HG03457 (cell line): ENCODE results near the gene LYRM2.

Experiments used
- ATAC-seq: cut with Tn5 transposase; IDR thresholded peaks from one replicate; pipeline ENCODE4 v1.9.1; 2021; ENCODE audit warnings: moderate number of reproducible peaks; ENCODE audit not compliant: unreplicated experiment

Gene LYRM2, protein sequence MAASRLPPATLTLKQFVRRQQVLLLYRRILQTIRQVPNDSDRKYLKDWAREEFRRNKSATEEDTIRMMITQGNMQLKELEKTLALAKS

DNA sequence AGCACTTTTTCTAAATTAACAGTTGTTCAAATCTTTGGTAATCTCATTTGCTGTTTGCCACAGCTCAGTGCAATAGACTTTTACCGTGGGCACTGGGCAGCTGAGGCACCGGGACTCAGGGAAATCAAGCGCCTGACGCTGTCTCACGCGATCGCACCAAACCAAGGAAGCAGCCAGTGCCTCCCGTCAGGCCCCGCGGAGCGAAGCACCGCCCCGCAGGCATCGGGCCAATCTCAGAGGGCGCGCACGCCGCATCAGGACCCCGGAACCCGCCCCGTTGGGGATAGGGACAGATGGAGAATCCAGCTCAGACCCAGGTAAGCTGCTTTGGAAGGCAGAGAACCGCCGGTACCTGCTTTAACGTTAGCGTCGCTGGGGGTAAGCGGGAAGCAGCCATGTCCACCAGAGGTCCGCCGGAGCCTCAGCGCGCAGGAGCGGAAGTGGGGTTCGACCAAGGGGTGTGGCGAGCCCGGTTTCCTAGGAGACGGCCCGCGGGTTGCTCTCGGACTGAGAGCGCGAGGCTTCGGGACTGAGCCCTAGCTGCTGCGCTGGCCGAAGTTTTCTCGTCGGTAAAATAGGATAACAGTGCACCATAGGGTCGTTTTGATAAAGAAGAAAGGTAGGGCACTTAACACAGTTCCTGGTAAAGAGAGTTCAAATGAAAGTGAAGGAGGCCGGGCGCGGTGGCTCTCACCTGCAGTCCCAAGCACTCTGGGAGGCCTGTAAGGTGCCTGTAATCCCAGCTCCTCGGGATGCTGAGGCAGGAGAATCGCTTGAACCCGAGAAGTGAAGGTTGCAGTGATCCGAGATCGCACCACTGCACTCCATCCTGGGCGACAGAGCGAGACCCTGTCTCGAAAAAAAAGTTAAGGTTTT, at the start of gene LYRM2:
Gene LYRM2 (minus strand): TSS at position 428 of the 876 bp plus-strand sequence. CDS start 31 bp downstream, at position 397.
- ATAC-seq, result peak; percentile 97

DNA sequence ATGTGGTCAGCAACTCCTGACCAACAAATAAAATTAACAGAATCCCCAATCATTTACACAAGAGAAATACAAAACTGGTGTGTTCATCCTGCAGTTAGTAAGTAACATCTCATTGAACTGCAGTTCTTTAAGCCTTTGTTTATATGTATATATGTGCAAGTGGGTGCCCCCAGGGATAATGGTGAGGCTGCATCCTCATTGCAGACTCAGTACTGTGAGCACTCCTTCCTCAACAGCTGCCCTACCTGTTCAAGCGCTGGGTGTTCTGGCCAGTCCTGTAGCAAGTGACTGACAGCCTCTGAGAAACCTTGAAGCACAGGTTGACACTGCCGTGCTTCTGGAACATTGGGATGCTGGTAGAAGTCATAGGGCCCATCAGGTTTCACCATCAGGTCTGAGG, 49.8 kb upstream of the LYRM2 start:
- no peak for ATAC-seq

DNA sequence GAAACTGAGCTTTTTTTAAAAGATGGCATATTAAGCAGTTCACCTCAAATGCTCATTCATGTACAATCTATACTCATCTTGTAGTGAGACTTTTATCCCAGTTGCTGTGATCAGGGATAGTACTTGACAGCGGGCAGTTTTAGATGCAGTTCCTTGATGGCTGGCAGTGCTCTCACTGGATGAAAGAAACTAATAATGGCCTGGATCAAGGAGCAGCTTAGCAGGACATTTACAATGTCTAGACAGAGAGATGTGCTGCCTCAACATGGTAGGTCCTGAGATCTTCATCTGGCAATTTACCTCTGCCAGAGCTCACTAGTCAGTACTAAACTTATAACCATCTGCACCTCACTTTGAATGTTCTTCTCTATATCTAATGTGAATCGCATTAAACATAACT, 46.8 kb upstream of the LYRM2 start:
- no peak for ATAC-seq

DNA sequence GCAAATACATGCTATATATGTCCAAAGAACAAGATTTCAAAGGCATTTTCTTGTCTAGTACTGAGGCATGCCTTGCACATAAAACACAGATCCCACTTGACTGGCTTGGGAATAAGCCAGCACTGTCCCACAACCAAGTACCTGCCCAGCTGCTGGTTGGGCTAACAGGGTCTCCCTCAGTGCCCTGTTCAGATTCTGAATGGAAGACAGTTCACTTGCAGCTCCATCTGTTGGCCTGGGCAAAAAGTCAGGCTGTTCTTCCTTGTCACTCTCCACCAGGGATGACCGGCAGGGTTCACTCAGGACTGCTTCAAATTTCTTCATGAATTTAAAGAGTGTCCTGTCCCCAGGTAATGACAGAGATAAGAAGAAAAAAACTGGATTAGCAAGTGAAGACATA, 44.4 kb upstream of the LYRM2 start:
- no peak for ATAC-seq

DNA sequence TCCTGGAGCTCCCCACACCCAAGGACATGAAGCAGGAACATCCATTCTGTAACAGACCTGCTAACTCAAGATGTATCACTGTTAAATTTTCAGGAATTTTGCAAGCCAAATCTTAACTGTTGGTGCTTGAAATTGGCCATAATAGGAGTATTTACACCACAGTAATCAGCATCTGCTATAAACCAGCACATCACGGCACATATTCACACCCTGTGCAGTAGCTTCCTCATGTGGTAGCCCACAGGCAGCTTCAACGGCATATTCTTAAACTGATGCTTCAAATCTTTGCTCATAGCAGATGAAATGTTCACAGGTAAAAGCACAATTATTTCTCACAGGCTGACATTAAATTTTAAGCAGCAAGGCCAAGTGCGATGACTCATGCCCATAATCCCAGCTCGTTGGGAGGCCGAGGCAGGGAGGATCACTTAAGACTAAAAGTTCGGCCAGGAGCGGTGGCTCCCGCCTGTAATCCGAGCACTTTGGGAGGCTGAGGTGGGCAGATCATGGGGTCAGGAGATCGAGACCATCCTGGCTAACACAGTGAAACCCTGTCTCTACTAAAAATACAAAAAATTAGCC, 43.5 kb upstream of the LYRM2 start:
- ATAC-seq, result no peak

DNA sequence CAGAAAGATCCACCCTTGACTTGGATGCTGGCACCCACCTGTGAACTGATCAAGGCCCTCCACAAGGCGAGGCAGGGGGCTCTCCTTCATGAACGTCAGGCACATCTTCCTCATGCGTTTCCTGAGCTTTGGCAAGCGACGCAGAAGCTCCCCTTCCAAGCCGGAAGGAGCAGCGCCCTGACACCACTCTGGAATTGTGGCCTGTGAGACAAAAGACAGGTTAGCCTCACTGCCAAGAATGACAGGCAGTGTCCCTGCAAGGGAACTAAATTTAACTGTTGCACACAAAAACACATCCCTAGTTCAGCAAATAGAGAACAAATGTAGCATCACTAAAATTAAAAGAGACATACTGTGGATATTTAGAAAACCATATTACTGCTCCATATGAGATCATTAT, 42.0 kb upstream of the LYRM2 start:
- no peak for ATAC-seq

DNA sequence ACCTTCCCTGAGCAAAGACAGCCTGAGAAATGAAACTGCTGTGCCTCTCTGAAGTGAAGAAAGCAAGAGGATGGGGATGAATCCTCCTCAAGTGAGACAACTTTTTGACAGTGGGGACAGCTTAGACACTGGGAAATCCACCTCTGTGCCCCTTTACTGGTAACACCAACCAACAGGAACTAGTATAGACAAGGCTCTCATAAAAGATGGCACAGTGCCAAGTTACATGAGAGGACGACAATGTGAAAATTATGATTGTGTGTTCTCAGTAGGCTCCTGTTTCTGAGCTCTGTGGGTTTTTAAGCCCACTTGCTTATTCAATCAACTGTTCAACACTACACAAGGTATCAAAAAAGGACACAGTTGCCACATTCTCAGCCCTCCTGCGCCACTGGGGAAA, 41.6 kb upstream of the LYRM2 start:
- ATAC-seq, result no peak

DNA sequence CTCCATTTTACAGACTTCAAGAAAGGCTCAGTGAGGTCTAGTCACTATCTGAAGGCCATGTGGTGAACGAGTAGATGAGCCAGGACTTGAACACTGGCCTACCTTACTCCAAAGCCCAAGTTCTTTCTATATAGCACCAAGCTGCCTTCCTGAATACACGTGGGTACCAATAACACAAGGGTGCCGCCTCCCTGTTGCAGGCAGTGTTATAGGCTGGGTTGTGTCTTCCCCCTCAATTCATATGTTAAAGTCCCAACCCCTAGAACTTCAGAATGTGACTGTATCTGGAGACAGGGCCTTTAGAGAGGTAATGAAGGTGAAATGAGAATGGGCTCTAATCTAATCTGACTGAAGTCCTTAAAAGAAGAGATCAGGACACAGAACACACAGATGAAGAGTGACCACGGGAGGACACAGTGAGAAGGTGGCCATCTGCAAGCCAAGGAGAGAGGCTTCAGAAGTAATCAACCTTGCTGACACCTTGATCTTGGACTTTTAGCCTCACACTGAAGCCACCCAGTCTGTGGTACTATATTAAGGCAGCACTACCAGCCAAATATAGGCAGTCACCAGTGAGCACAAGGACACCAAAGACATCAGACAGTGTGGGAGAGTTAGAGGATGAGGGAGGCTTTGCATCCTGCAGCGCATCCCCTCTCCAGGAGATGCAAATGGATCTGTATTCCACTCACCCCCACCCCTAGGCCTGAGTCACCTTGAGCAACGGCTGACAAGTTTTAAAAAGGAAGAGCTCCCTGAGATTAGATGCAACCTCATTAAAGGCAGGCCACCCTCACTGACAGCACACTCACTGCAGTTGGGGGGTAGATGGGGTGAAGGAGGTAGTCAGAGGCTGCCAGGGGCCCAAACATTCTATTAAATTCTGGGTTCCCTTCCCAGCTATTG, 40.9 kb upstream of the LYRM2 start:
- no peak for ATAC-seq

DNA sequence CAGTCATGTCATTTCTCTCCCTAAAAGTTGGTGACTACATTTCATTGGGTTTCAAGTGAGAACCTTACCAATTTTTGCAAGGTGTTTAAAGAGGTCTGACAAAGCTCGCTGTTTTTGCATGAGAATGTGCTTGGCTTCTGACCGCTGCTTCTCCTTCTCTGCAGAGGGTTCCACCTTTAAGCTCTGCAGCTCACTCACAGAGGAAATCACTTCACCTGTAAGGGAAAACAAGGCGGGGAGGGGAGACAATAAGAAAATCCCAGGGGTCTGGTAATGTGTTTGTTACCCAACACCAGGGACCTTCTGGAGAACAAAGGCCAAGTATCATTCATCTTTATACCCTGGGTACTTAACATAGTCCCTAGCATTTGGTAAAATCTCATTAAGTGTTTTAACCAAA, 40.0 kb upstream of the LYRM2 start:
- no peak for ATAC-seq

DNA sequence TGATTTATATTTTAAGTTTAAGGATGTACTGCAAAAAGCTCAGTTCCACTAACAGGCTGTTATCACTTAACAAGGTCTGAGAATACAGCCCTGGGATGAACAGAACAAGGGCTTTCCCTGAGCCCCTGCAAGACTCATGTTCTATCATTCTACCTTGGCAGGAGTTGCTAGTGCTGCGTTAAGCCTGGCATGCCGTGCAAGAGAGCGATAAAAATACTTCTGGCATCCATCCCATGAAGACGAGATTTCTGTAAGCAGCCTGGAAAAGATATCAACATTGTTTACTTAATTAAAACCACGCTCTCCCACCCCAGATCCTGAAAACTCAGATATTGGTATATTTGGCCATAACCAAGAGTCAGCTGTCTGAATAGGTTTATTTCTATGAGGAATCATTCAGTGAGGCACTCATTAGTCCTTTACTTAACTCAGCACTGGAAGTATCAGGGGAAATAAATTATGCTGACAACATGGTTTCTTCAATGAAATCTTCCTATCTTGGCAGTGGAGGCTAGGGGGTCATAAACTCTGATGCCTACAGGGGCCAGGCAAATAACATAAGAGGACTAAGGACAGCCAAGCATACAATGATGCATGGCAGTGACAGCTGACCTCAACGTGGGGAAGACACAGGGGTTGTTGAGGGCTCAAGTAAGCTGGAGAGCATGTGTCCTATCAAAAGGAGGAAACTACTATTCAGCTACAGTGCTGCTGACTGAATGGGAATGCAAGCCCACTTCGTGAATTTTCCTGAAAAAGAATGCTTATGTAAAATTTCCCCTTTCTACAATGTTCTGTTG, 37.6 kb upstream of the LYRM2 start:
- no peak for ATAC-seq

DNA sequence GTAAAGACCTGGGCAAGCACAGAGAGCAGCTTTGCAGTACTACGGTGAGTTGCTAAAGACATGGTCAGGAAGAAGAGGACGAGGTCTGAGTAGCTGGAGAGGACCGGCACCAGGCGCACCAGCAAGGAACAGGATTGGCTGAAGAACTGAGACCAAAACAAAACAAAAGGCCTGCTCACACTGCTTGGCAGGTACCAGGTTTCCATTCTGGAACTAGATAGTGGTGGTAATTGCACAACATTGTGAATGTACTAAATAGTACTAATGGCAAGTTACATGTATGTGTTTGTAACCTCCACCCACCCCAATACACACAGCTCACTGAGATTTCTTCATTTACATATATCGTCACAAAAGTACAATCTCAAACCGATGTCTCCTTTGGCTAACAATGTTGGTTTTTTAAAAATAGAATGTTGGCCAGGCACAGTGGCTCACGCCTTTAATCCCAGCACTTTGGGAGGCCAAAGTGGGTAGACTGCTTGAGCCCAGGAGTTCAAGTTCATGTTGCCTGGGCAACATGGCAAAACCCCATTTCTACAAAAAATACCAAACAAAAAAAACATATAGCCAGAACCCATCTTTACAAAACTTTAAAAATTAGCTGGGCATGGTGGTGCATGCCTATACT, 32.5 kb upstream of the LYRM2 start:
- ATAC-seq, result no peak

DNA sequence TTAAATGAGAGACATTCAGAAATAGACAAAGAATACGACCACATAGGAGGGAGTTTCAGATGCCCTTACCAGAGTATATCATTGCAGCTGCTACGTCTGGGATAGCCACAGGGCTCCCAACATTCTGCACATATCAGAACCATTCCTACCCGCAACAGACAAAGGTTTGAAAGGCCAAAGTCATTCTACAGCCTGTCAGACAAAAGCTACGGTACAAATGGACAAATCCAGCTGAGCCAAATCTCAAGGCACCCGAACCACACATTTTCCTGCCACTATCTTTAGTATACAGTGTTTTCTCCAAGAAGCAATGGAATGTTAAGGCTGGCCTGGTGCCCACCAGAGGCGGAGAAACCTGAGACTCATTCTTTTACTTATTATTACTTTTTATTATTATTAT, 30.5 kb upstream of the LYRM2 start:
- ATAC-seq, result no peak

DNA sequence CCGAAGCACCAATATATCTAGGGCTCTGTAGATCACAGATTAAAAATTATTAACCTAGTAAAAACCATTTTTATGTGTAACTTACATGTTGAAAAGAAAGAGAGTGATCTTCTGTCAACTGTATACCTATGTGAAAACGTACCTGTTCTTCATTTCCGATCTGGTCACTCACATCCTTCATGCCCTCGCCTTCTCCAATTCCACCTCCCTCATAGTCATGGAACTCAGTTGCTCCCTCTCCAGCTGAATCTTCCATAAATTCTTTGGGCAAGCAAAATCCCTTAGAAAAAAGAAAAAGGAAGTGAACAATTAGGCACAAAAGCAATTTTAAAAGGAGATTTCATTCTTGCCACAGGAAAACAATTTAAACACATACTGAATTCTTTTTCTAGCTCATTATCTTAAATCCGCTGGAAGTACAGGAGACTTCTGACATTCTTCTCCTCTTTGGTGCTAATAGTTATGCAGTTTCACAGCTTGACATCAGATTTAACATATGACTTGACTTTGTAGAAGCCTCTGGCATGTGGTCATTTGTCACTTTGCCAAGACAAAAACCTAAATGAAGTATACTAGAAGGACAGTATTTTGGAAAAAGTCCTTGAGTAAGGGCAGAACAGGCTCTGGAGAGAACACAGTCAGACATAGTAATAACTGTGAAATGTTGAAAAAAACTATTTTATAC, 29.5 kb upstream of the LYRM2 start:
- ATAC-seq, result no peak

DNA sequence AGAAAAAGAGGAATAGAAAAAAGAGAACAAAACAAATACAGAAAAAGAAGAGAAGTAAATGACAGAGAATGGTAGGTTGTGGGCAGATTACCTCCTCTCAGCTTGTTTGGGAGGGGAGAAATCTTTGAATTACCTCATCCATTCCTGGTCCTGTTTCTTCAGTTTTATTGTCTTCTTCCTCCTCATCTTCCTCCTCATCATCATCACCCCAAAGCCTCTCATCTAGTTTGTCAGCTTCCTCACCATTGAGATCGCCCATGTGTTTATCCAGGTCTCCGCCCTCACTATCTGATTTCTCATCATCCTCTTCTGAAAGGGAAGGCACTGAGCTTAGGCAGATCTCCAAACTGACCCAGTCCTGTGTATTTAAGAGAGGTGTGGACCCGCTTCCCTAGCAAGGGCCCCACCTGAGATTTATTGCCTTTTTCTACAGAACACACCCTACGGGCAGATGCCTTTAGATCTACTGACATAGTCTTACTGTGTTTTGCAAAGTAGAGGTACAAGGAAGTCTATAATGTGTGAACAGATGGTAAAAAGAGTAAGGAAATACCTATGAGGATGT, 24.2 kb upstream of the LYRM2 start:
- no peak for ATAC-seq

DNA sequence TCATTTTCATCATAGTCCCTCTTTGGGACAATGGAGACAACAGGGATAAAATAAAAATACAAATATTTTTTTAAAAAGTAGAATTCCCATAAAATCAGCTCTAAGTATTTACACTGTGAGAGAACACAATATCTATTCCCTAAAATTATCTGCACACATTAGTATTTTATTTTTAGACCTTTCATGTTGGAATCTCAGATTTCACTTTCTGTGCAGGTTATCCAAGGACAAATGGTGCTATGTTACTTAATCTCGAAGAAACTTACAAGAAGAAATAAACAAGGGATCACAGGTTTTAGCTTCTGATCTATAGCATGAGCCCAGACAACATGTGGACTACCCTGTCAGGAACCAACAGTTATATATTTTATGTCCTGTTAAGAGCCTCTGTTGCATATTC, 23.0 kb upstream of the LYRM2 start:
- no peak for ATAC-seq

DNA sequence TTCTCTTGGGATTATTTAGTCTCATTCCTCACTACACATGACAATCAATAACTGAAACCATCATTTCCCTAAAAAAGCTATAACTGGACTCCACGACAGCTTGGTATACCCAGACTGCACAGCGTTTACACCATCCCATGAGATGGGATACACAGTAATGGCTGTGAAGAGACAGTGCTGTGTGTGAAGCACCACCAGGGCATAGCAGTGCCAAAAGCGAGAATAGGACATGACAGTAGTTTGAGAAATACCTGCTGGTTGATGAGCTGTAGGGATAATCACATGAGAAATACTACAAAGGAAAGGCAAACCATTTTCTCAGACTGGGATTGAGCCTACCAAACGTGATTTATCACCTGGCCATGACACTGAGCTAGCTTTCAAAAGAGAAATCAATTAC, 22.4 kb upstream of the LYRM2 start:
- ATAC-seq, result no peak

DNA sequence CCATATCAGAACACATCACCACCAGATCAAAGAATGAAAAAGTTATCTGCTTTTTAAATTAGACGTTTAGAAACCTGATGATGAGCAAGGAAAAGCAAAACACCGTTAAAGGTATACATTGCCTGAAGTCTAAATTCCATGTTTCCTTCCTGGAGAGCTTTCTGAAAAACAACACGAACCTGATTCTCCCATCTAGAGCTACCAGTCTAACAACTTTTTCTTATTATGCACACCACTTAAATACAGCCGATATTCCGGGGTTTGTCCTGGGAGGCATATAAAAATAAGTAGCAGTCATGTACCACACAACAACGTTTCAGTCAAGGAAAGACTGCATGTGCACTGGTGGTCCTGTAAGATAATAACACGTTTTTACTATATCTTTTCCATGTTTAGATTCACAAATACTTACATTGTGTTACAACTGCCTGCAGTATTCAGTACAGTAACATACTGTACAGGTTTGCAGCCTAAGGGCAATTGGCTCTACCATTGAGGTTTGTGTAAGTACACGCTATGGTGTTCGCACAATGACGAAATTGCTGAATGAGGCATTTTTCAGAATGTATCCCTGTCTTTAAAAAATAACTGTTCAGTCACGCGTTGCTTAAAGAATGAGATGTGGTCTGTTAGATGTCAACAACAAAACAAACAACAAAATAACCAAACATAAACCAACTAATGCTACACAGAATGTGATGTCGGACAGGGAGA, 19.1 kb upstream of the LYRM2 start:
- no peak for ATAC-seq

DNA sequence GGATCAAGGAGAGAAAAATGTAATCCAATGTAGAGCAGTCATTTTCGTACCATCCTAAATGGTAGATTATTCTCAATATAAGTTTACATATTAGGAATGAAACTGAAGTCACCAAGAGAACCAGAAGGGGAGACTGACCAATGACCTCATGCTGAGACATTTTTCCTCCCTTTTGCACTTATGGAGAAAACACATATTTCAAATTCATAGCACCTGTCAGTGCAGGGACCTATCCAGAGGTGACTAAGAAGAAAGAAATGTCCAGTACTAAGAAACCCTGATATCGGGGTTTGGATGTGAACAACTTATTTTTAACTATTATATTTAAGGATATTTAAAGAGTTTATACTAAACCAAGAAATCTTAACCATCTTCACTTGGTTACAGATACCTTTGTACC, 16.6 kb upstream of the LYRM2 start:
- ATAC-seq, result no peak

DNA sequence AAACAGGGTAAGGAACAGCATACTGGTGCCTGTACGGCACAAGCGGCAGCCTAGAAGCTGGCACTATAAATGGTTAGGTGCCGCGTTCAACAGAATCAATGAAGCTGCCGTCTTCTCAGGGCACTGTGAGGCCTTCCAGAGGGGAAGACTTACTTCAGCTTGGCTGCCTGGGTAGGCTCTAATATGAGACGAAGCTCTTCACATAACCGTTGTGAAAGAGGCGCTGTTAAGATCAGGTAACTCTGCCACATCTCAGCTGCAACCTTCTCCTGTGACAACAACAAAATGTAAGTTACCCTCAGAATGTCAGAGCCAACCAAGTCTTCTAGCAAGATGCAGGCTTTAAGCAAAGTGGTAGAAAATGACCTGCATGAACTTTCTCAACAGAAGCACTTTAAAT, 12.0 kb upstream of the LYRM2 start:
- ATAC-seq, result no peak
